ENCODE measurements around the gene ZP3.
"Not testable (repeated sequence)": the region's sequence is repeated elsewhere in the genome, so short reads cannot be mapped to it uniquely, and the experiment has no call there.

Gene ZP3

GRCh38 chr7:76423666-76424412 lies 911 bp upstream of the ZP3 start:
- no peaks in the 10 kb centered on the region for H3K36me3 ChIP-seq

GRCh38 chr7:76425156-76425555 lies 406 bp downstream of the ZP3 start:
- Histone ChIP-seq H4K20me1 (no peaks in the 10 kb centered on the region), H3K27ac (no peak overlapping the region), H3K36me3 (no peaks in the 10 kb centered on the region), H3K4me1 (peaks cover 0 to 16% (median 12%) of the 10 kb centered on the region in 10 experiments; a peak in 14 of 20 replicates), H3K27me3 (no peaks in the 10 kb centered on the region), H3K4me3 (no peak overlapping the region), H3K4me2 (no peak overlapping the region), H3K9ac (no peak overlapping the region), H3K9me3 (replicated peaks in 1 of 11) (peaks cover 0 to 2% (median 0%) of the 10 kb centered on the region in 11 experiments; a peak in 1 of 22 replicates)
- no peak for TF ChIP-seq Cebpa-rat (IDR thresholded peaks at IDR 0.05)

More at GRCh38 chr7:76423666-76424412, 911 bp upstream of the ZP3 start:
- TF ChIP-seq Cebpa-rat (IDR thresholded peaks at IDR 0.05) = no peak
- Histone ChIP-seq H3K27ac (no peak overlapping the region), H3K9me3 (replicated peaks in 1 of 11) (peaks cover 0 to 4% (median 0%) of the 10 kb centered on the region in 11 experiments; a peak in 1 of 22 replicates), H3K4me1 (peaks cover 0 to 21% (median 15%) of the 10 kb centered on the region in 10 experiments; a peak in 17 of 20 replicates), H3K4me2 (peak overlapping the region in 3 of 11 experiments; percentile 12 to 28 (median 23); a peak in 1 of 22 replicates), H3K4me3 (no peak overlapping the region), H3K27me3 (no peaks in the 10 kb centered on the region), H4K20me1 (no peaks in the 10 kb centered on the region), H3K9ac (no peak overlapping the region; a peak in 1 of 22 replicates)

- H3K27ac ChIP-seq; H3K27me3 ChIP-seq; H3K4me2 ChIP-seq; H3K9me3 ChIP-seq (replicated peaks in 1 of 11); H3K36me3 ChIP-seq; H4K20me1 ChIP-seq; H3K4me3 ChIP-seq; H3K9ac ChIP-seq: not testable (repeated sequence)
- H3K4me1 ChIP-seq = peaks cover 0 to 16% (median 12%) of the 10 kb centered on the region in 10 experiments; a peak in 14 of 20 replicates
These were observed 808 bp downstream of the ZP3 start for GRCh38 chr7:76425558-76425957.

GRCh38 chr7:76426246-76426645 lies 1.5 kb downstream of the ZP3 start:
- Histone ChIP-seq H3K27me3 (no peaks in the 10 kb centered on the region), H3K27ac (no peak overlapping the region), H3K4me1 (peaks cover 0 to 16% (median 12%) of the 10 kb centered on the region in 10 experiments; a peak in 14 of 20 replicates), H4K20me1 (no peaks in the 10 kb centered on the region), H3K9me3 (replicated peaks in 1 of 11) (no peaks in the 10 kb centered on the region), H3K9ac (no peak overlapping the region), H3K36me3 (no peaks in the 10 kb centered on the region), H3K4me2 (no peak overlapping the region), H3K4me3 (no peak overlapping the region)
- no peak for TF ChIP-seq Cebpa-rat (IDR thresholded peaks at IDR 0.05)

GRCh38 chr7:76427635-76428034 lies 2.9 kb downstream of the ZP3 start:
- Histone ChIP-seq H4K20me1 (no peaks in the 10 kb centered on the region), H3K27me3 (no peaks in the 10 kb centered on the region), H3K9ac (no peak overlapping the region; a peak in 1 of 22 replicates), H3K9me3 (replicated peaks in 1 of 11) (no peaks in the 10 kb centered on the region), H3K36me3 (no peaks in the 10 kb centered on the region), H3K4me3 (no peak overlapping the region), H3K4me2 (0 out of 22 replicates have a peak overlapping the region, but pooled peaks of 1 of the 11 experiments have one; percentile 38), H3K27ac (no peak overlapping the region), H3K4me1 (peaks cover 0 to 16% (median 12%) of the 10 kb centered on the region in 10 experiments; a peak in 14 of 20 replicates)
- no peak for TF ChIP-seq Cebpa-rat (IDR thresholded peaks at IDR 0.05)

- no peaks in the 10 kb centered on the region for H3K36me3 ChIP-seq
- no peaks in the 10 kb centered on the region for H3K9me3 ChIP-seq (replicated peaks in 1 of 11)
- H3K27ac ChIP-seq = no peak overlapping the region
- H3K9ac ChIP-seq = no peak overlapping the region
- no peak for TF ChIP-seq Cebpa-rat (IDR thresholded peaks at IDR 0.05)
- H3K27me3 ChIP-seq = no peaks in the 10 kb centered on the region
- peak overlapping the region in 4 of 11 experiments; percentile 23 to 68 (median 38); a peak in 7 of 22 replicates for H3K4me2 ChIP-seq
- no peaks in the 10 kb centered on the region for H4K20me1 ChIP-seq
- H3K4me3 ChIP-seq = no peak overlapping the region
- peaks cover 0 to 16% (median 12%) of the 10 kb centered on the region in 10 experiments; a peak in 14 of 20 replicates for H3K4me1 ChIP-seq
These were observed 3.5 kb downstream of the ZP3 start for GRCh38 chr7:76428149-76428823.

- Histone ChIP-seq H3K9ac (no peak overlapping the region), H3K9me3 (replicated peaks in 1 of 11) (no peaks in the 10 kb centered on the region), H3K4me1 (peaks cover 0 to 16% (median 10%) of the 10 kb centered on the region in 10 experiments; a peak in 14 of 20 replicates), H3K4me3 (no peak overlapping the region), H3K4me2 (peak overlapping the region in 5 of 11 experiments; percentile 23 to 68 (median 37); a peak in 7 of 22 replicates), H3K27ac (no peak overlapping the region), H4K20me1 (no peaks in the 10 kb centered on the region), H3K36me3 (no peaks in the 10 kb centered on the region), H3K27me3 (no peaks in the 10 kb centered on the region)
- TF ChIP-seq Cebpa-rat (IDR thresholded peaks at IDR 0.05) = no peak
These were observed 4.4 kb downstream of the ZP3 start for GRCh38 chr7:76428868-76429805.

GRCh38 chr7:76430211-76430610 lies 5.5 kb downstream of the ZP3 start:
- peaks cover 0 to 16% (median 6%) of the 10 kb centered on the region in 10 experiments; a peak in 9 of 20 replicates for H3K4me1 ChIP-seq
- no peaks in the 10 kb centered on the region for H3K36me3 ChIP-seq
- H3K27ac ChIP-seq = no peak overlapping the region
- no peaks in the 10 kb centered on the region for H3K27me3 ChIP-seq
- H3K9me3 ChIP-seq (replicated peaks in 1 of 11) = no peaks in the 10 kb centered on the region
- no peak overlapping the region for H3K9ac ChIP-seq
- H3K4me2 ChIP-seq = no peak overlapping the region
- H3K4me3 ChIP-seq = no peak overlapping the region
- no peaks in the 10 kb centered on the region for H4K20me1 ChIP-seq
- no peak for TF ChIP-seq Cebpa-rat (IDR thresholded peaks at IDR 0.05)
